ENCODE data around the gene FSIP1. TPM values are rescaled to one million over a fixed set of nuclear protein-coding genes. Genes with fewer than 3 reads are reported as not detected.
A peak's percentile ranks its signal among the peaks of the same experiment; 100 is the strongest.

The FSIP1 gene
- 2.1 and 2.5 TPM in 2 replicates for total RNA-seq (ENCODE audit: low replicate concordance)

- Histone ChIP-seq H3K4me3 (peak within 1 kb of the TSS; percentile 83), H3K36me3 (no peaks in the 10 kb centered on the region), H2AFZ (replicated peaks) (peak within 1 kb of the TSS; percentile 96), H3K9ac (peak within 1 kb of the TSS; percentile 64), H3K27me3 (no peaks in the 10 kb centered on the region), H3K9me3 (ENCODE audit: low read depth) (no peaks in the 10 kb centered on the region), H3K4me1 (peaks cover 17% of the 10 kb centered on the region), H3F3A (ENCODE audit: low read depth) (peaks cover 25% of the 10 kb centered on the region), H3K4me2 (peak within 1 kb of the TSS; percentile 90), H4K20me1 (ENCODE audit: low read depth) (no peaks in the 10 kb centered on the region), H3K27ac (no peak within 1 kb of the TSS), H3K79me2 (ENCODE audit: low read depth) (peaks cover 14% of the 10 kb centered on the region)
- TF ChIP-seq, protein P1, sequence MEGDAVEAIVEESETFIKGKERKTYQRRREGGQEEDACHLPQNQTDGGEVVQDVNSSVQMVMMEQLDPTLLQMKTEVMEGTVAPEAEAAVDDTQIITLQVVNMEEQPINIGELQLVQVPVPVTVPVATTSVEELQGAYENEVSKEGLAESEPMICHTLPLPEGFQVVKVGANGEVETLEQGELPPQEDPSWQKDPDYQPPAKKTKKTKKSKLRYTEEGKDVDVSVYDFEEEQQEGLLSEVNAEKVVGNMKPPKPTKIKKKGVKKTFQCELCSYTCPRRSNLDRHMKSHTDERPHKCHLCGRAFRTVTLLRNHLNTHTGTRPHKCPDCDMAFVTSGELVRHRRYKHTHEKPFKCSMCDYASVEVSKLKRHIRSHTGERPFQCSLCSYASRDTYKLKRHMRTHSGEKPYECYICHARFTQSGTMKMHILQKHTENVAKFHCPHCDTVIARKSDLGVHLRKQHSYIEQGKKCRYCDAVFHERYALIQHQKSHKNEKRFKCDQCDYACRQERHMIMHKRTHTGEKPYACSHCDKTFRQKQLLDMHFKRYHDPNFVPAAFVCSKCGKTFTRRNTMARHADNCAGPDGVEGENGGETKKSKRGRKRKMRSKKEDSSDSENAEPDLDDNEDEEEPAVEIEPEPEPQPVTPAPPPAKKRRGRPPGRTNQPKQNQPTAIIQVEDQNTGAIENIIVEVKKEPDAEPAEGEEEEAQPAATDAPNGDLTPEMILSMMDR (IDR thresholded peaks at IDR 0.05), result no peak
- no peak for TF ChIP-seq EZH2phosphoT487 (IDR thresholded peaks at IDR 0.05)
- no peak for TF ChIP-seq EZH2 (IDR thresholded peaks at IDR 0.05)
- no peaks in the 10 kb centered on the region for H3K36me3 Mint-ChIP-seq
- peak within 1 kb of the TSS; percentile 86 for H3K4me3 Mint-ChIP-seq
- peak within 1 kb of the TSS; percentile 85 for H3K27ac Mint-ChIP-seq
- peak; percentile 98 for DNase-seq (ENCODE audit: low spot score)
- H3K27me3 Mint-ChIP-seq (ENCODE audit: insufficient read depth, low read depth), result no peaks in the 10 kb centered on the region
- H3K9me3 Mint-ChIP-seq, result no peaks in the 10 kb centered on the region
- H3K4me1 Mint-ChIP-seq, result peaks cover 55% of the 10 kb centered on the region
Observed at GRCh38 chr15:39782441-39783138, at the start of gene FSIP1. Gene FSIP1 (minus strand): TSS chr15:39782841. CDS start chr15:39776524, 6,317 bp downstream.

DNA sequence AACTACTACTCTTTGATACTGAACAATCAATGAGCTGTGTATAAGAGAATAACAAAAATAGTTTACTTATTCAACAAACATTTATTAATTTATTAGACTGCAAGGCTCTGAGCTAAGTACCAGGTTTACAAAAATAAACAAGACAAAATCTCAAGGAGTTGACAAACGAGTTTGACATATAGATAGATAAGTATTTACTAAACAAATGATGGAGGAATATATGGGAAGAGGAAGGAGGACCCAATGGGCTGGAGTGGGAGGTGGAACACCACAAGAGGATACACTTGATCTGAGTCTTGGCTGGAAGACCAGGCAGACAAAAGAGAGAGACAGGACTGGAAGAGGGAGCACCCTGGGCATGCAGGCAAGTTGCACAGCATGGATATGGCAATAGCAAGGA lies 47.5 kb upstream of the FSIP1 start:
- Histone ChIP-seq H3K4me1 (peaks cover 19% of the 10 kb centered on the region), H3K4me2 (no peak overlapping the region), H3K9ac (no peak overlapping the region), H3K27ac (no peak overlapping the region), H2AFZ (replicated peaks) (no peak overlapping the region), H4K20me1 (ENCODE audit: low read depth) (peaks cover 7% of the 10 kb centered on the region), H3F3A (ENCODE audit: low read depth) (peaks cover 9% of the 10 kb centered on the region), H3K27me3 (no peaks in the 10 kb centered on the region), H3K79me2 (ENCODE audit: low read depth) (peaks cover 33% of the 10 kb centered on the region), H3K9me3 (ENCODE audit: low read depth) (no peaks in the 10 kb centered on the region), H3K4me3 (no peak overlapping the region), H3K36me3 (no peaks in the 10 kb centered on the region)
- DNase-seq (ENCODE audit: low spot score), result no peak
- H3K4me1 Mint-ChIP-seq, result peaks cover 44% of the 10 kb centered on the region
- no peaks in the 10 kb centered on the region for H3K27me3 Mint-ChIP-seq (ENCODE audit: insufficient read depth, low read depth)
- no peaks in the 10 kb centered on the region for H3K36me3 Mint-ChIP-seq
- no peak for TF ChIP-seq EZH2 (IDR thresholded peaks at IDR 0.05)
- TF ChIP-seq, protein P1 (IDR thresholded peaks at IDR 0.05), result no peak
- no peak for TF ChIP-seq EZH2phosphoT487 (IDR thresholded peaks at IDR 0.05)
- no peaks in the 10 kb centered on the region for H3K9me3 Mint-ChIP-seq
- no peak overlapping the region for H3K4me3 Mint-ChIP-seq
- no peak overlapping the region for H3K27ac Mint-ChIP-seq

- Histone ChIP-seq H3K4me2 (no peak overlapping the region), H3K9me3 (ENCODE audit: low read depth) (no peaks in the 10 kb centered on the region)
- no peaks in the 10 kb centered on the region for H3K36me3 Mint-ChIP-seq
Observed at GRCh38 chr15:39828374-39828931, 45.8 kb upstream of the FSIP1 start.

More at GRCh38 chr15:39828374-39828931, 45.8 kb upstream of the FSIP1 start:
- no peak for TF ChIP-seq EZH2phosphoT487 (IDR thresholded peaks at IDR 0.05)
- TF ChIP-seq, protein P1 (IDR thresholded peaks at IDR 0.05), result no peak
- no peak for TF ChIP-seq EZH2 (IDR thresholded peaks at IDR 0.05)
- Histone ChIP-seq H3K79me2 (ENCODE audit: low read depth) (peaks cover 30% of the 10 kb centered on the region), H3K36me3 (no peaks in the 10 kb centered on the region), H3K27ac (no peak overlapping the region), H2AFZ (replicated peaks) (no peak overlapping the region), H3F3A (ENCODE audit: low read depth) (peaks cover 9% of the 10 kb centered on the region), H3K4me1 (peaks cover 14% of the 10 kb centered on the region), H3K4me3 (no peak overlapping the region), H3K27me3 (no peaks in the 10 kb centered on the region), H3K9ac (no peak overlapping the region), H4K20me1 (ENCODE audit: low read depth) (peaks cover 7% of the 10 kb centered on the region)
- Mint-ChIP-seq H3K27ac (peak overlapping the region; percentile 6), H3K4me3 (no peak overlapping the region), H3K4me1 (peaks cover 34% of the 10 kb centered on the region), H3K9me3 (no peaks in the 10 kb centered on the region), H3K27me3 (ENCODE audit: insufficient read depth, low read depth) (peaks cover 4% of the 10 kb centered on the region)
- DNase-seq (ENCODE audit: low spot score), result peak; percentile 54

Measured in neural progenitor cell (in vitro differentiated cells).